Sciatic nerve (tissue), 2 donors: ENCODE data around the gene PPM1H. TPM values are rescaled to one million over a fixed set of nuclear protein-coding genes. Genes with fewer than 3 reads are reported as not detected.
A peak's percentile ranks its signal among the peaks of the same experiment; 100 is the strongest.

Experiments used
- ATAC-seq: fragments of 200-7000 bp; cut with Tn5 transposase; one replicate; pipeline ENCODE4 v1.9.1; 2020; ENCODE audit warnings: mild to moderate bottlenecking, moderate library complexity
- DNase-seq: peaks from one replicate; pipeline ENCODE4 v3.0.0-alpha.2; 2020; ENCODE audit warnings: low spot score
- intact Hi-C: fragments of 100-400 bp; cut with DNase I; formaldehyde crosslinking; loops from one replicate; pipeline ENCODE4 v1.14.2; 2022
- total RNA-seq: library from RNA; stranded (reverse); fragmentation: NEBNext Ultra II Directional; extraction: Animal tissue kit (Norgen Biotek cat#: 25700); gene quantifications from one replicate; pipeline ENCODE4 v1.2.1, GENCODE V29; 2021
- donor health status: DM: no; HTN: no; CAD: no.
- donor health status: DM: no; HTN: no; CAD: no.

Gene PPM1H
- total RNA-seq, 1 donor from 2014 or later, result 12.3 TPM

GRCh38 chr12:62808166-62808879 is 126.6 kb downstream of the PPM1H start:
- no peak for ATAC-seq
- no peak for DNase-seq
- intact Hi-C loops, result loop anchor here (10.0 kb wide), 1 partner anchor 374 kb away; no protein-coding TSS in a partner anchor

GRCh38 chr12:62806893-62807292 is 128.1 kb downstream of the PPM1H start:
- intact Hi-C loops, result loop anchor here (10.0 kb wide), 1 partner anchor 372 kb away; no protein-coding TSS in a partner anchor
- ATAC-seq, result no peak
- DNase-seq, result no peak

GRCh38 chr12:62806244-62806836 is 128.6 kb downstream of the PPM1H start:
- ATAC-seq, result no peak
- intact Hi-C loops, result loop anchor here (10.0 kb wide), 1 partner anchor 372 kb away; no protein-coding TSS in a partner anchor
- no peak for DNase-seq

GRCh38 chr12:62805517-62805916 is 129.4 kb downstream of the PPM1H start:
- DNase-seq, result no peak
- intact Hi-C loops, result loop anchor here (10.0 kb wide), 1 partner anchor 371 kb away; no protein-coding TSS in a partner anchor
- no peak for ATAC-seq

GRCh38 chr12:62803756-62804155 is 131.2 kb downstream of the PPM1H start:
- no peak for DNase-seq
- intact Hi-C loops, result loop anchor here (10.0 kb wide), 1 partner anchor 369 kb away; no protein-coding TSS in a partner anchor
- ATAC-seq, result no peak

- DNase-seq (no peak), ATAC-seq (no peak)
- intact Hi-C loops, result loop anchor here (10.0 kb wide), 1 partner anchor 368 kb away; no protein-coding TSS in a partner anchor
Observed at GRCh38 chr12:62802984-62803383, 132.0 kb downstream of the PPM1H start.

- ATAC-seq, result no peak
- intact Hi-C loops, result loop anchor here (10.0 kb wide), 1 partner anchor 368 kb away; no protein-coding TSS in a partner anchor
- DNase-seq, result no peak
Observed at GRCh38 chr12:62802321-62802720, 132.6 kb downstream of the PPM1H start.

- DNase-seq, result no peak
- no peak for ATAC-seq
- intact Hi-C loops, result loop anchor here (10.0 kb wide), 1 partner anchor 367 kb away; no protein-coding TSS in a partner anchor
Observed at GRCh38 chr12:62801796-62802195, 133.2 kb downstream of the PPM1H start.

GRCh38 chr12:62800707-62801400 is 134.1 kb downstream of the PPM1H start:
- intact Hi-C loops, result loop anchor here (10.0 kb wide), 1 partner anchor 366 kb away; no protein-coding TSS in a partner anchor
- DNase-seq (no peak), ATAC-seq (no peak)

- intact Hi-C loops, result loop anchor here (10.0 kb wide), 1 partner anchor 365 kb away; no protein-coding TSS in a partner anchor
- no peak for ATAC-seq
- no peak for DNase-seq
Observed at GRCh38 chr12:62799766-62800406, 135.1 kb downstream of the PPM1H start.

- peak; percentile 73 for DNase-seq
- intact Hi-C loops, result no loop called here
Observed at GRCh38 chr12:62799126-62799736, 135.7 kb downstream of the PPM1H start.

GRCh38 chr12:62794218-62794583 is 140.7 kb downstream of the PPM1H start:
- intact Hi-C loops, result loop anchor here (5.0 kb wide), 2 partner anchors 187 to 207 kb away; no protein-coding TSS in a partner anchor
- DNase-seq, result no peak
- ATAC-seq, result no peak

More at GRCh38 chr12:62799126-62799736, 135.7 kb downstream of the PPM1H start:
- peak; percentile 88 for ATAC-seq

GRCh38 chr12:62793256-62794217 is 141.4 kb downstream of the PPM1H start:
- peak; percentile 96 for ATAC-seq
- peak; percentile 94 for DNase-seq
- intact Hi-C loops, result loop anchor here (5.0 kb wide), 2 partner anchors 186 to 206 kb away; no protein-coding TSS in a partner anchor

GRCh38 chr12:62792236-62792870 is 142.6 kb downstream of the PPM1H start:
- intact Hi-C loops, result loop anchor here (5.0 kb wide), 2 partner anchors 185 to 205 kb away; no protein-coding TSS in a partner anchor
- no peak for DNase-seq
- no peak for ATAC-seq

- no peak for DNase-seq
- intact Hi-C loops, result loop anchor here (5.0 kb wide), 2 partner anchors 183 to 203 kb away; no protein-coding TSS in a partner anchor
- no peak for ATAC-seq
Observed at GRCh38 chr12:62789851-62790250, 145.1 kb downstream of the PPM1H start.

- DNase-seq, result no peak
- intact Hi-C loops, result no loop called here
- ATAC-seq, result no peak
Observed at GRCh38 chr12:62787611-62788010, 147.3 kb downstream of the PPM1H start.

- ATAC-seq, result no peak
- DNase-seq, result no peak
- intact Hi-C loops, result no loop called here
Observed at GRCh38 chr12:62787023-62787422, 147.9 kb downstream of the PPM1H start.
